Glutamatergic neuron (in vitro differentiated cells): Measurements from ENCODE around the gene ICE2. TPM values are rescaled to one million over a fixed set of nuclear protein-coding genes. Genes with fewer than 3 reads are reported as not detected.
A peak's percentile ranks its signal among the peaks of the same experiment; 100 is the strongest.

Experiments
- DNase-seq: peaks from one replicate; pipeline ENCODE4 v3.0.0; 2022
- H3K27ac Mint-ChIP-seq: one replicate; pipeline ENCODE4 v1.8.0; 2020; ENCODE audit warnings: mild to moderate bottlenecking, mixed read lengths, inconsistent platforms; ENCODE audit not compliant: unreplicated experiment
- H3K27me3 Mint-ChIP-seq: one replicate; pipeline ENCODE4 v1.8.0; 2020; ENCODE audit warnings: mild to moderate bottlenecking, moderate library complexity, mixed read lengths, inconsistent platforms; ENCODE audit not compliant: unreplicated experiment
- H3K36me3 Mint-ChIP-seq: one replicate; pipeline ENCODE4 v1.8.0; 2020; ENCODE audit warnings: mild to moderate bottlenecking, mixed read lengths, inconsistent platforms; ENCODE audit not compliant: unreplicated experiment
- H3K4me1 Mint-ChIP-seq: one replicate; pipeline ENCODE4 v1.8.0; 2020; ENCODE audit warnings: mild to moderate bottlenecking, low read depth, mixed read lengths, inconsistent platforms; ENCODE audit not compliant: unreplicated experiment
- H3K4me3 Mint-ChIP-seq: one replicate; pipeline ENCODE4 v1.8.0; 2020; ENCODE audit warnings: mild to moderate bottlenecking, mixed read lengths, inconsistent platforms; ENCODE audit not compliant: unreplicated experiment
- H3K9me3 Mint-ChIP-seq: one replicate; pipeline ENCODE4 v1.8.0; 2020; ENCODE audit warnings: mild to moderate bottlenecking, moderate library complexity, mixed read lengths, inconsistent platforms; ENCODE audit not compliant: unreplicated experiment
- total RNA-seq: library from RNA; stranded (reverse); fragmentation: NEBNext Ultra II Directional; extraction: Animal tissue kit (Norgen Biotek cat#: 25700); gene quantifications from one replicate; pipeline ENCODE4 v1.2.1, GENCODE V29; 2021; ENCODE audit not compliant: unreplicated experiment
- TF ChIP-seq, protein P1 (sequence below): fragments of 200-600 bp; sonication (generic); IDR thresholded peaks from one replicate; pipeline ENCODE4 v1.5.0; 2021; ENCODE audit not compliant: partially characterized antibody, unreplicated experiment

ICE2 gene
- total RNA-seq, 1 donor from 2014 or later = 53.9 TPM

DNA sequence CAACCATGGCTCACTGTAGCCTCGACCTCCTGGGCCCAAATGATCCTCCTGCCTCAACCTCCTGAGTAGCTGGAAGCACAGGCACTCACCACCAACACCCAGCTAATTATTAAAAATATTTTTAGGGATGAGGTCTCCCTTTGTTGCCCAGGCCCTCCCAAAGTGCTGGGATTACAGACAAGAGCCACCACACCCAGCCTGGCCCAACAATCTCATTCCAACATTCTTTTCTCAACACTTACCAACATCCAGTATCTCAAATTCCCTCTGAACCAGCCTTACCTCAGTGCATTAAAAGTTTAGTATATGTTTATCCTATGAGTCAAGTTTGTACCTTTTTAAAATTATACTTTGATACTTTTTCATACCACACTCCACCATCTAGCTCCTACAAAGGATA, 106.2 kb downstream of the ICE2 start:
- Mint-ChIP-seq H3K36me3 (peaks cover 16% of the 10 kb centered on the region), H3K9me3 (peaks cover 7% of the 10 kb centered on the region), H3K27ac (peak overlapping the region; percentile 78), H3K4me3 (no peak overlapping the region), H3K4me1 (peaks cover 60% of the 10 kb centered on the region), H3K27me3 (peaks cover 5% of the 10 kb centered on the region)
- DNase-seq = no peak
- TF ChIP-seq, protein P1, sequence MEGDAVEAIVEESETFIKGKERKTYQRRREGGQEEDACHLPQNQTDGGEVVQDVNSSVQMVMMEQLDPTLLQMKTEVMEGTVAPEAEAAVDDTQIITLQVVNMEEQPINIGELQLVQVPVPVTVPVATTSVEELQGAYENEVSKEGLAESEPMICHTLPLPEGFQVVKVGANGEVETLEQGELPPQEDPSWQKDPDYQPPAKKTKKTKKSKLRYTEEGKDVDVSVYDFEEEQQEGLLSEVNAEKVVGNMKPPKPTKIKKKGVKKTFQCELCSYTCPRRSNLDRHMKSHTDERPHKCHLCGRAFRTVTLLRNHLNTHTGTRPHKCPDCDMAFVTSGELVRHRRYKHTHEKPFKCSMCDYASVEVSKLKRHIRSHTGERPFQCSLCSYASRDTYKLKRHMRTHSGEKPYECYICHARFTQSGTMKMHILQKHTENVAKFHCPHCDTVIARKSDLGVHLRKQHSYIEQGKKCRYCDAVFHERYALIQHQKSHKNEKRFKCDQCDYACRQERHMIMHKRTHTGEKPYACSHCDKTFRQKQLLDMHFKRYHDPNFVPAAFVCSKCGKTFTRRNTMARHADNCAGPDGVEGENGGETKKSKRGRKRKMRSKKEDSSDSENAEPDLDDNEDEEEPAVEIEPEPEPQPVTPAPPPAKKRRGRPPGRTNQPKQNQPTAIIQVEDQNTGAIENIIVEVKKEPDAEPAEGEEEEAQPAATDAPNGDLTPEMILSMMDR = no peak

DNA sequence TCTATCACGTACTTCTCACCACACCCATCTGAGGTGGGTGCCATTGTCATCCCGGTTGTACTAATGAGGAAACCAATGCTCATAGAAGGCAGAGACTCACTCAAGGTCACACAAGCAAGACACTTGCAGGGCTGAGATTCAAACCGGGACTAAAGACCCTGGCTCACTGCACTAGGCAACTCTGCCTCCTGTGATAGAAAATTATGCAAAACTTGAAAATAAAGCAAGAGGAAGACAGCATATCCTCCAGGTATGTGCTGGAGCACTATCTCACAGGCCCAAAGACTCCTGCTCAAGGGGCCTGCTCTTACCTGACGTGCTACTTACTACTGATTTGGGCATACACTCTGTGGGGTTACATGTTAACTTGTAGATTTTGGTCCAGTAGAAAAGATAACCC, 106.7 kb downstream of the ICE2 start:
- Mint-ChIP-seq H3K27me3 (peaks cover 5% of the 10 kb centered on the region), H3K36me3 (peaks cover 16% of the 10 kb centered on the region), H3K27ac (peak overlapping the region; percentile 64), H3K9me3 (peaks cover 7% of the 10 kb centered on the region), H3K4me3 (no peak overlapping the region), H3K4me1 (peaks cover 60% of the 10 kb centered on the region)
- TF ChIP-seq, protein P1 = no peak
- no peak for DNase-seq

DNA sequence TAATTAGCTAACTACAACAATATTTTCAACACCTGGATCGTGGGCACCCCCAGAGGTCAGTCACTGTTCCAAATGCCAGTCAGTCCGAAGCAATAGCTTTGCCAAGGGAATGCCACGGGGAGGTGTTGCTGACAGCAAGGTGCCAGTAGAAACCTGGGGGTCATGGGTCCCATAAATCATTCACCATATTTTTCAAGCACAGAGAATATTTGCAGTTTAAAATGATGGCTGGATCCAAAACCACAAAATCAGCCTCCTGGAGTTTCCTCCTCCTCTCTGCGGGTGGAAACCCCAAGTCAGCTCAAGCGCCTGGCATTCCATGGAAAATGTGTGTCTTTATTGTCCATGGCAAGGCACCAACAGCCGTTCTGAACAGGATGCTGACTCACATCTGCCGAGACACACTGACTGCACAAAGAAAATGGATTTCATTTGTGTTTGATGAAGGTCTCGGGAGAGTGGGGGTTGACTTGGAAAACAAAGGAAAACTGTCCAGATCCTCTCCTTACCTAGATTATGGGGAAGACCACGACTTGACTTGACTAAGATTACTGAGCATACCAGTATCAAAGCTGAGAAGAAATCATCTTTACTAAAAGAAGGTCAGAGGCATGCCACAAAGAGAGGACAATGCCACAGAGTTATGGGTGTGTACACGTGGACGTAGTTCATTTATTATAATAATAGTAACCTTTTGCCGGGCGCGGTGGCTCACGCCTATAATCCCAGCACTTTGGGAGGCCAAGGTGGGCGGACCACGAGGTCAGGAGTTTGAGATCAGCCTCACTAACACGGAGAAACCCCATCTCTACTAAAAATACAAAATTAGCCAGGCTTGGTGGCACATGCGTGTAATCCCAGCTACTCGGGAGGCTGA, 107.5 kb downstream of the ICE2 start:
- Mint-ChIP-seq H3K4me1 (peaks cover 55% of the 10 kb centered on the region), H3K36me3 (peaks cover 16% of the 10 kb centered on the region), H3K27me3 (peaks cover 5% of the 10 kb centered on the region), H3K9me3 (peaks cover 7% of the 10 kb centered on the region), H3K4me3 (peak overlapping the region; percentile 66), H3K27ac (peak overlapping the region; percentile 96)
- TF ChIP-seq, protein P1 = no peak
- no peak for DNase-seq

DNA sequence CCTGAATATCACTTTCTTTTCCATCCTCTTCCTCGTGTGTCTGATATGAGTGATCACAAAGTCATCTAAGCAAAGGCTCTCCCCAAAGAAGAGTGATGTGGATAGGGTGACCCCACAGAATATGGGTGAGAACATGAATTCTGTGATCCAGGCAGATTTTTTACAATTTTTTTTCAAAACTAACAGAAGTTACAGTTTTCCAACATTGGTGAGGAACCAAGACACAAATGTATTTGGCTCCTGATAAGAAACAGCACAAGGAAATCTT, 108.1 kb downstream of the ICE2 start:
- peak overlapping the region; percentile 96 for H3K27ac Mint-ChIP-seq
- DNase-seq = no peak
- peaks cover 16% of the 10 kb centered on the region for H3K36me3 Mint-ChIP-seq
- H3K4me3 Mint-ChIP-seq = peak overlapping the region; percentile 66
- TF ChIP-seq, protein P1 = no peak
- peaks cover 5% of the 10 kb centered on the region for H3K27me3 Mint-ChIP-seq
- peaks cover 7% of the 10 kb centered on the region for H3K9me3 Mint-ChIP-seq
- peaks cover 51% of the 10 kb centered on the region for H3K4me1 Mint-ChIP-seq

DNA sequence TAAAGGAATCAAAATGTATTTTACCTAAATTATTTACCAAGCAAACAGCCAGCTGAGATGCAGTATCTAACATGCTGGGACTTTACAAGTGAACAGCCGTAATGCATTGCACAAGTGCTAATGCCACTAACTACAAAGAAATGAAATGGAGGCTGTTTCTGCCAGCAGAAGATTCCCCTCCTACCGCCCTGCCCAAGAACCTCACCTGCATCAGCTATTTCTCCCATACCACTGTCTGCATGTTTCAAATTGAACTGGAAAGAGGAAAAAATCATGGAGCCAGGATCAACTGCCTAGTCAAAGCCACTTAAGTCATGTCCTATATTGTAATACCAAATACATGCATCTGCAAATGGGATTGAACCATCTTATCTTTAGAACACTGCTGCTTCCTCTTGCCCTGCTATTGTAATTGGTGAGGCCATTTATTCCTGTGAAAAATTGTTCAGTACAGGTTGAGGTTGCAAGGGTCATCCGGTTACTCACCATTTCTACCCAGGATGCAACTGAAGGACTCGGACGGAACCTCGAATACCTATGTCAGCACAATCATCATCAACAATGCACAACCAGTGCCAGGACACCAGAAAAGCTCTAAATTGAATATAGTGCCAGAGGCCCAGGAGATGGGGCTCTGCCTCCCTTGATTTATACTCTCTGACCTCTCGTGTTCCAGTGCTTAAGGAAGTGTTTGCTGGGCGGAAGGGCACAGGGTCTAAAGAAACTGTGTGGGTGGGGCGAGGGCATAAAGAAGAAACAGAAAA, 108.7 kb downstream of the ICE2 start:
- peak overlapping the region; percentile 96 for H3K27ac Mint-ChIP-seq
- peaks cover 18% of the 10 kb centered on the region for H3K36me3 Mint-ChIP-seq

More for the DNA sequence above, 108.7 kb downstream of the ICE2 start:
- Mint-ChIP-seq H3K27me3 (peaks cover 7% of the 10 kb centered on the region), H3K4me1 (peaks cover 46% of the 10 kb centered on the region), H3K9me3 (peaks cover 9% of the 10 kb centered on the region), H3K4me3 (peak overlapping the region; percentile 22)
- TF ChIP-seq, protein P1 = no peak
- DNase-seq = no peak
